Measurements from ENCODE around the gene FOXR1.
A peak's percentile ranks its signal among the peaks of the same experiment; 100 is the strongest.

The FOXR1 gene

GRCh38 chr11:119029340-119030028 is 57.9 kb downstream of the FOXR1 start:
- DNase-seq (ENCODE audit: low read depth): peak; percentile 43
- peak overlapping the region; percentile 86 for H3K4me3 ChIP-seq (ENCODE audit: low read depth, low read length)
- TF ChIP-seq CTCF (IDR thresholded peaks at IDR 0.05; ENCODE audit: low read depth, low read length): no peak
- TF ChIP-seq MAX (IDR thresholded peaks at IDR 0.05; ENCODE audit: low read depth, low read length): no peak
- TF ChIP-seq MYC (IDR thresholded peaks at IDR 0.05; ENCODE audit: low read depth, low read length): no peak
- TF ChIP-seq POLR2A (IDR thresholded peaks at IDR 0.05; ENCODE audit: extremely low read depth, insufficient read length): no peak

- peak overlapping the region; percentile 86 for H3K4me3 ChIP-seq (ENCODE audit: low read depth, low read length)
- TF ChIP-seq MYC (IDR thresholded peaks at IDR 0.05; ENCODE audit: low read depth, low read length) (no peak), CTCF (IDR thresholded peaks at IDR 0.05; ENCODE audit: low read depth, low read length) (no peak), POLR2A (IDR thresholded peaks at IDR 0.05; ENCODE audit: extremely low read depth, insufficient read length) (no peak)
- DNase-seq (ENCODE audit: low read depth): no peak
These were observed 58.4 kb downstream of the FOXR1 start for GRCh38 chr11:119030029-119030328.

- TF ChIP-seq POLR2A (IDR thresholded peaks at IDR 0.05; ENCODE audit: extremely low read depth, insufficient read length) (peak; percentile 75), MYC (IDR thresholded peaks at IDR 0.05; ENCODE audit: low read depth, low read length) (peak; percentile 99), MAX (IDR thresholded peaks at IDR 0.05; ENCODE audit: low read depth, low read length) (peak; percentile 99), CTCF (IDR thresholded peaks at IDR 0.05; ENCODE audit: low read depth, low read length) (peak; percentile 93)
- peak; percentile 99 for DNase-seq (ENCODE audit: low read depth)
- H3K4me3 ChIP-seq (ENCODE audit: low read depth, low read length): peak within 1 kb of the TSS; percentile 86
These were observed 58.9 kb downstream of the FOXR1 start, which contains the start of gene SLC37A4 for GRCh38 chr11:119030329-119031047. TSS of gene SLC37A4 (minus strand) at chr11:119030877.
